Muscle layer of colon (tissue), 2 donors: ENCODE measurements around the gene ADRA2A.

Experiments used
- H3K27ac ChIP-seq: one replicate; pipeline ENCODE4 v1.7.0; 2013; ENCODE audit warnings: low read depth, mild to moderate bottlenecking, low read length, moderate library complexity
- H3K27me3 ChIP-seq, 2 donors: one replicate each; pipeline ENCODE4 v1.7.0; 2013; ENCODE audit warnings: low read length in 2 of 2, mild to moderate bottlenecking in 2 of 2; ENCODE audit not compliant: insufficient read depth in 2 of 2, control insufficient read depth in 1 of 2
- H3K36me3 ChIP-seq: one replicate; pipeline ENCODE4 v1.7.0; 2013; ENCODE audit warnings: mild to moderate bottlenecking, low read length; ENCODE audit not compliant: insufficient read depth
- H3K4me1 ChIP-seq: one replicate; pipeline ENCODE4 v1.7.0; 2013; ENCODE audit warnings: mild to moderate bottlenecking, low read length; ENCODE audit not compliant: insufficient read depth
- H3K4me3 ChIP-seq, 2 donors: one replicate each; pipeline ENCODE4 v1.7.0; 2013; ENCODE audit warnings: low read length in 2 of 2, low read depth in 1 of 2, mild to moderate bottlenecking in 1 of 2, moderate library complexity in 1 of 2
- H3K9ac ChIP-seq: one replicate; pipeline ENCODE4 v1.7.0; 2013; ENCODE audit warnings: low read length
- H3K9me3 ChIP-seq: one replicate; pipeline ENCODE4 v1.7.0; 2013; ENCODE audit warnings: mild to moderate bottlenecking, low read length
- donor health status: abdominal sarcoma.
- donor health status: Adenocarcinoma of cecum.

The ADRA2A gene

DNA sequence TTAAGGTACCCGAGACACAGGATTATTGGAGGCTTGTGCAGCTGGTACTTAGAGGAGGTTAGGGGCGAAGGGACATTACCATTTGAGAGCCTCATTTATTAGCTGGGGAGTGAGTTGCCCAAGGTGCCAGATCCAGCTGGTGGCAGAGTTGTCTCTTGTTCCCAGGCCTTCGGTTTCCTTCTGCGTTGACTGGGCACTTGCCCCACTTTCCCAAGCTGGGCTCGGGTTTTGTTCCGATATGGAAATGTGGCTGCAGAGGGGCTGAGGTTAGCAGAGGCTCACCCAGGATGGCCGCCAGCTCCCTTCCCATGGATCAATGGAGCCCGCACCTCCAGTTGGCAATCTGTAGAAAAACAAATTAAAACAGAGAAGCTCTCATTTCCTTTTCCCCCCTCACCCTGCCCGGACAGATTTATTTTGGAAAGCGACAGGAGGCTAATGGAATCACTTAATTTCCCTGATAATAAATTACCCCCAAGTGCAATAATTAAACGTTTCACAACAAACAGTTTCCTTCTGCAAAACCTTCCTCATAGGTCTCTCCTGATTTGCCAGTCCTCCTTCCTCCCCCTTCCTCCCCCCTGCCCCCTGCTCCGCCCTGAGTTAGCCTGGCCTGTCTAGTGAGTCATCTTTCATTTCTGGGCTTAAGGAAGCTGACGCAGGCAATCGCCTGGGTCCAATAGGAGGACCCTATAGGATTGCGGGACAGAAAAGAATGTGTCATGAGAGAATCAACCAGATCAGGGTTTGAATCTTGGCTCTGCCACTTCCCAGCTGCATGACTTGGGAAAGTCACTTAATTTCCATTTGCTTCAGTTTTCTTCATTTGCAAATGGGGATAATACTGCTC, 51.7 kb downstream of the ADRA2A start:
- no peak overlapping the region for H3K9ac ChIP-seq
- H3K4me1 ChIP-seq, result no peaks in the 10 kb centered on the region
- no peak overlapping the region for H3K4me3 ChIP-seq
- H3K27me3 ChIP-seq, result no peaks in the 10 kb centered on the region
- H3K9me3 ChIP-seq, result no peaks in the 10 kb centered on the region
- no peak overlapping the region for H3K27ac ChIP-seq
- H3K36me3 ChIP-seq, result no peaks in the 10 kb centered on the region

DNA sequence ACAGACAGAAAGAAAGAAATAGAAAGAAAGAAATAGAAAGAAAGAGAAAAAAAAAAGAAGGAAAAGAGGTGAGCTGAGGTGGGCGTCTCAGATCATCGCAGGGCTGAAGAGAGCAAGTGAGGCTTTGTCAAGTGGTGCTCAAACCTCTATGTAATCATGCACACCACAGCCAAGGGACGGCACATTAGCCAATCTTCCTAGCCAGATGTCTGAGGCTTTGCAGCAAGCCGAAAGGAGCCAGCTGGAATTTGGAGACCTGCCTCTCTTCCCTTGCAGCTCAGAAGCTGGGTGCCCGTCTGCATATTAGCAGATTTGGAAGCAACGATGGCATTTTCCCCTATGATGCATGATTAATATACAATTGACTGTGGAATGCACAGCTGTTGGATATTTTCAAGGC, 52.5 kb downstream of the ADRA2A start:
- Histone ChIP-seq H3K27me3 (no peaks in the 10 kb centered on the region), H3K9ac (no peak overlapping the region), H3K36me3 (no peaks in the 10 kb centered on the region), H3K27ac (no peak overlapping the region), H3K4me3 (no peak overlapping the region), H3K9me3 (no peaks in the 10 kb centered on the region), H3K4me1 (no peaks in the 10 kb centered on the region)

DNA sequence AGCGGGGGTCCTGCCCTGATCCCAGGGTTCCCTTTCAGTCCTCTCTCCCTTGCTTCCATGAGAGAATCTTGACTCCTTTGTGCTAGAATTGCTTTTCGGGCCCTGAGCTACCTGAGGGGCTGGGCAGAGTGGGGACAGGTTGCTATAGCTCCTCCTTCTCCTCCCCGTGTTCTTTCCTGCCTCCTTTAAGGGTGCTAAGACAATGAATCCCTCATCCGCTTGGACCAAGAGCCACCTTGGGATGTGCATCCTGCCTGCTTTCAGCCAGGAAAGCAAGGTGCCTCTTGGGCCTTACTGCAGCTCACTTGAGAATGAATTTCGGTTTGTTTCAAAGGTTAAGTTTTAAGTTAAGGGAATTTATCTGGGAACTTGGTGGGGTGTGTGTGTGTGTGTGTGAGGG, 53.6 kb downstream of the ADRA2A start:
- Histone ChIP-seq H3K27me3 (no peaks in the 10 kb centered on the region), H3K9me3 (no peaks in the 10 kb centered on the region), H3K9ac (no peak overlapping the region), H3K36me3 (no peaks in the 10 kb centered on the region), H3K27ac (no peak overlapping the region), H3K4me1 (no peaks in the 10 kb centered on the region), H3K4me3 (no peak overlapping the region)
